ENCODE data around the gene MAPK4. TPM values are rescaled to one million over a fixed set of nuclear protein-coding genes. Genes with fewer than 3 reads are reported as not detected.
A peak's percentile ranks its signal among the peaks of the same experiment; 100 is the strongest.

Gene MAPK4
- total RNA-seq, 1 experiment from 2014 or later = 4.2 TPM

GRCh38 chr18:50694147-50694546 is 134.3 kb downstream of the MAPK4 start:
- ATAC-seq = no peak
- CTCF ChIA-PET = no interaction called here
- no peak overlapping the region for H3K27ac Mint-ChIP-seq

DNA sequence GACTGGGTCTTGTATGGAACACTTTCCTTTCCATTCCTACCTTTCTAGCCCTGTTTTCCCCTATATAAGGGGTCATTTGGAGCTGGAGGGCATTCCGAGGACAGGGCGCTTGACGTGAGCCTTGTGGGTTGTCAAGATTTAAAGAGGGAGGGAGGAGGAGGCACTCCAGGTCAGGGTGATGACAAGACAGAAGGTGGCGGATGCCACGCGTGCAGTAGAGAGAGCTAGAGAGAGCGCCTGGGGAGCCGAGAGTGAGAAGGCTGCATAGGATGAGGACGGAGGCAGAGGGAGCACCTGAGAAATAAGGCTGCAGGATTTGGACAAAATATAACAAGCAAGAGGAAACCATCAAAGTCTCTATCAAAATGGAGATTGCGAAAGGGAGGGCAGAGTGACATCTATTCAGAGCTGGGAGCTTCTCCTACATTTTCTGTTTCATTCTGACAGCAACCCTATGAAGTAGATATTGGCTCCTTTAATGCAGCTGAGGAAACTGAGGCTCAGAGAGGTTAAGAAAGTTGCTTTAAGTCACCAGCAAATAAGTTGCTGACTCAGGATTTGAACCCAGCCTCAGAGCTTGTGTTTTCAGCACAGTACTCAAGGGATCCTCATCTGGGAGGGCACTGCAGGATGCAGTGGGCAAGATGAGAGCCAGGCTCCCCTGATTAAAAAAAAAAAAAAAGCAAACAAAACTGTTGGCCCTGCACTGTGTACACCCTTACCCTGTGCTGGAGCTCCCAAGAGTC is 135.7 kb downstream of the MAPK4 start:
- ChIA-PET CTCF (no interaction called here), POLR2A (no interaction called here)
- H3K36me3 Mint-ChIP-seq = no peaks in the 10 kb centered on the region
- peaks cover 37% of the 10 kb centered on the region for H3K4me1 Mint-ChIP-seq
- no peaks in the 10 kb centered on the region for H3K27me3 Mint-ChIP-seq (ENCODE audit: low read depth)
- DNase-seq (ENCODE audit: low spot score) (no peak), ATAC-seq (no peak)
- TF ChIP-seq OVOL2 (CRISPR knock-in tag; IDR thresholded peaks at IDR 0.05; ENCODE audit: borderline replicate concordance) (no peak), ZNF396 (CRISPR knock-in tag; IDR thresholded peaks at IDR 0.05; ENCODE audit: borderline replicate concordance) (no peak), NFE2L1 (CRISPR knock-in tag; IDR thresholded peaks at IDR 0.05) (no peak), MYBL2 (CRISPR knock-in tag; IDR thresholded peaks at IDR 0.05) (no peak)
- TF ChIP-seq, protein P1, sequence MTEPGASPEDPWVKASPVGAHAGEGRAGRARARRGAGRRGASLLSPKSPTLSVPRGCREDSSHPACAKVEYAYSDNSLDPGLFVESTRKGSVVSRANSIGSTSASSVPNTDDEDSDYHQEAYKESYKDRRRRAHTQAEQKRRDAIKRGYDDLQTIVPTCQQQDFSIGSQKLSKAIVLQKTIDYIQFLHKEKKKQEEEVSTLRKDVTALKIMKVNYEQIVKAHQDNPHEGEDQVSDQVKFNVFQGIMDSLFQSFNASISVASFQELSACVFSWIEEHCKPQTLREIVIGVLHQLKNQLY (CRISPR knock-in tag; IDR thresholded peaks at IDR 0.05) = no peak
- no peaks in the 10 kb centered on the region for H3K9me3 Mint-ChIP-seq
- H3K4me3 Mint-ChIP-seq = no peak overlapping the region
- H3K27ac Mint-ChIP-seq = no peak overlapping the region

More at GRCh38 chr18:50694147-50694546, 134.3 kb downstream of the MAPK4 start:
- peaks cover 27% of the 10 kb centered on the region for H3K4me1 Mint-ChIP-seq
- POLR2A ChIA-PET = no interaction called here
- H3K27me3 Mint-ChIP-seq (ENCODE audit: low read depth) = no peaks in the 10 kb centered on the region
- no peak overlapping the region for H3K4me3 Mint-ChIP-seq
- DNase-seq (ENCODE audit: low spot score) = no peak
- H3K36me3 Mint-ChIP-seq = no peaks in the 10 kb centered on the region
- no peaks in the 10 kb centered on the region for H3K9me3 Mint-ChIP-seq
- no peak for TF ChIP-seq HMGA2 (CRISPR knock-in tag; IDR thresholded peaks at IDR 0.05)
- TF ChIP-seq, protein P2, sequence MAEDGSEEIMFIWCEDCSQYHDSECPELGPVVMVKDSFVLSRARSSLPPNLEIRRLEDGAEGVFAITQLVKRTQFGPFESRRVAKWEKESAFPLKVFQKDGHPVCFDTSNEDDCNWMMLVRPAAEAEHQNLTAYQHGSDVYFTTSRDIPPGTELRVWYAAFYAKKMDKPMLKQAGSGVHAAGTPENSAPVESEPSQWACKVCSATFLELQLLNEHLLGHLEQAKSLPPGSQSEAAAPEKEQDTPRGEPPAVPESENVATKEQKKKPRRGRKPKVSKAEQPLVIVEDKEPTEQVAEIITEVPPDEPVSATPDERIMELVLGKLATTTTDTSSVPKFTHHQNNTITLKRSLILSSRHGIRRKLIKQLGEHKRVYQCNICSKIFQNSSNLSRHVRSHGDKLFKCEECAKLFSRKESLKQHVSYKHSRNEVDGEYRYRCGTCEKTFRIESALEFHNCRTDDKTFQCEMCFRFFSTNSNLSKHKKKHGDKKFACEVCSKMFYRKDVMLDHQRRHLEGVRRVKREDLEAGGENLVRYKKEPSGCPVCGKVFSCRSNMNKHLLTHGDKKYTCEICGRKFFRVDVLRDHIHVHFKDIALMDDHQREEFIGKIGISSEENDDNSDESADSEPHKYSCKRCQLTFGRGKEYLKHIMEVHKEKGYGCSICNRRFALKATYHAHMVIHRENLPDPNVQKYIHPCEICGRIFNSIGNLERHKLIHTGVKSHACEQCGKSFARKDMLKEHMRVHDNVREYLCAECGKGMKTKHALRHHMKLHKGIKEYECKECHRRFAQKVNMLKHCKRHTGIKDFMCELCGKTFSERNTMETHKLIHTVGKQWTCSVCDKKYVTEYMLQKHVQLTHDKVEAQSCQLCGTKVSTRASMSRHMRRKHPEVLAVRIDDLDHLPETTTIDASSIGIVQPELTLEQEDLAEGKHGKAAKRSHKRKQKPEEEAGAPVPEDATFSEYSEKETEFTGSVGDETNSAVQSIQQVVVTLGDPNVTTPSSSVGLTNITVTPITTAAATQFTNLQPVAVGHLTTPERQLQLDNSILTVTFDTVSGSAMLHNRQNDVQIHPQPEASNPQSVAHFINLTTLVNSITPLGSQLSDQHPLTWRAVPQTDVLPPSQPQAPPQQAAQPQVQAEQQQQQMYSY (CRISPR knock-in tag; IDR thresholded peaks at IDR 0.05) = no peak
- no peak for TF ChIP-seq GABPB1 (CRISPR knock-in tag; IDR thresholded peaks at IDR 0.05)

- no peak overlapping the region for H3K4me3 Mint-ChIP-seq
- peaks cover 45% of the 10 kb centered on the region for H3K4me1 Mint-ChIP-seq
- no peak for ATAC-seq
- no peak for DNase-seq (ENCODE audit: low spot score)
- ChIA-PET CTCF (no interaction called here), POLR2A (no interaction called here)
- H3K36me3 Mint-ChIP-seq = no peaks in the 10 kb centered on the region
- no peaks in the 10 kb centered on the region for H3K27me3 Mint-ChIP-seq (ENCODE audit: low read depth)
- 0 out of 2 replicates have a peak overlapping the region, but pooled peaks have one; percentile 16 for H3K27ac Mint-ChIP-seq
- no peaks in the 10 kb centered on the region for H3K9me3 Mint-ChIP-seq
- no peak for TF ChIP-seq SMAD3 (CRISPR knock-in tag; IDR thresholded peaks at IDR 0.05; ENCODE audit: borderline replicate concordance)
- TF ChIP-seq SP1 (CRISPR knock-in tag; conservative IDR thresholded peaks at IDR 0.05) = no peak
- no peak for TF ChIP-seq NFE2L1 (CRISPR knock-in tag; IDR thresholded peaks at IDR 0.05)
- no peak for TF ChIP-seq NFYB (CRISPR knock-in tag; conservative IDR thresholded peaks at IDR 0.05; ENCODE audit: low read depth)
- TF ChIP-seq ZNF423 (CRISPR knock-in tag; IDR thresholded peaks at IDR 0.05) = no peak
- no peak for TF ChIP-seq SMAD4 (CRISPR knock-in tag; IDR thresholded peaks at IDR 0.05)
- no peak for TF ChIP-seq OVOL2 (CRISPR knock-in tag; IDR thresholded peaks at IDR 0.05; ENCODE audit: borderline replicate concordance)
- TF ChIP-seq, protein P2 (CRISPR knock-in tag; IDR thresholded peaks at IDR 0.05) = no peak
- TF ChIP-seq MYBL2 (CRISPR knock-in tag; IDR thresholded peaks at IDR 0.05) = no peak
- TF ChIP-seq TEAD1 (CRISPR knock-in tag; IDR thresholded peaks at IDR 0.05) = no peak
- TF ChIP-seq, protein P3, sequence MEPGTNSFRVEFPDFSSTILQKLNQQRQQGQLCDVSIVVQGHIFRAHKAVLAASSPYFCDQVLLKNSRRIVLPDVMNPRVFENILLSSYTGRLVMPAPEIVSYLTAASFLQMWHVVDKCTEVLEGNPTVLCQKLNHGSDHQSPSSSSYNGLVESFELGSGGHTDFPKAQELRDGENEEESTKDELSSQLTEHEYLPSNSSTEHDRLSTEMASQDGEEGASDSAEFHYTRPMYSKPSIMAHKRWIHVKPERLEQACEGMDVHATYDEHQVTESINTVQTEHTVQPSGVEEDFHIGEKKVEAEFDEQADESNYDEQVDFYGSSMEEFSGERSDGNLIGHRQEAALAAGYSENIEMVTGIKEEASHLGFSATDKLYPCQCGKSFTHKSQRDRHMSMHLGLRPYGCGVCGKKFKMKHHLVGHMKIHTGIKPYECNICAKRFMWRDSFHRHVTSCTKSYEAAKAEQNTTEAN (CRISPR knock-in tag; IDR thresholded peaks at IDR 0.05) = no peak
- TF ChIP-seq ETV6 (CRISPR knock-in tag; IDR thresholded peaks at IDR 0.05) = no peak
- TF ChIP-seq HMGA2 (CRISPR knock-in tag; IDR thresholded peaks at IDR 0.05) = no peak
- TF ChIP-seq GTF2I (CRISPR knock-in tag; conservative IDR thresholded peaks at IDR 0.05) = no peak
- TF ChIP-seq ZNF232 (CRISPR knock-in tag; IDR thresholded peaks at IDR 0.05) = no peak
- no peak for TF ChIP-seq NFATC4 (CRISPR knock-in tag; IDR thresholded peaks at IDR 0.05)
- TF ChIP-seq, protein P4, sequence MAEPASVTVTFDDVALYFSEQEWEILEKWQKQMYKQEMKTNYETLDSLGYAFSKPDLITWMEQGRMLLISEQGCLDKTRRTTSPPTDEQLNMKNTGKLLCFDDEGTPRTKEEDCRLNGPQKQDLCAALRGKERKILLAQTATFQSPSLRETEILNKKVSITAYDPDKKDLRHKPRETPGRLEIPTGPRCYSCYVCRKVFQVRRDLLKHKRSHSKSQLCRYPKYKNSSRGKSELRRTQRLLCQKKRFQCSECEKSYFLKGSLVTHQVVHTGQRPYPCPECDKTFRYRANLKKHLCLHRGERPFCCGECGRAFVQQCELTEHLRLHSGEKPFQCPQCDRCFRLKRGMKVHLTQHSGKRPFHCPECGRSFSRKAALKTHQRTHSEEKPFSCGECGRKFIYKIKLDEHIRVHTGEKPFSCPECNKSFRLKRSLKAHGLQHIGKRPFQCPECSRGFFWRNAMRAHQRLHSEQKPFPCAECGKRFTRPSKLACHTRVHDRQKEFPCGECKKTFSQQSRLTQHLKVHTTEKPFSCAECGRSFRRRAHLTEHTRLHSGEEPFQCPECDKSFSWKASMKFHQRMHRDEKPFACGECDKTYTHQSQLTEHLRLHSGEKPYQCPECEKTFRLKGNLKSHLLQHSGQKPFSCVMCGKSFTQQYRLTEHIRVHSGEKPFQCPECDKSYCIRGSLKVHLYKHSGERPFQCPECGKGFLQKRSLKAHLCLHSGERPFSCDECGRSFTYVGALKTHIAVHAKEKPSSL (CRISPR knock-in tag; conservative IDR thresholded peaks at IDR 0.05) = no peak
These were observed 136.5 kb downstream of the MAPK4 start for GRCh38 chr18:50696436-50696835.
